K562 (cell line): Measurements from ENCODE around the gene TDRD12. TPM values are rescaled to one million over a fixed set of nuclear protein-coding genes. Genes with fewer than 3 reads are reported as not detected.
A peak's percentile ranks its signal among the peaks of the same experiment; 100 is the strongest.
"Not testable (repeated sequence)": the region's sequence is repeated elsewhere in the genome, so short reads cannot be mapped to it uniquely, and the experiment has no call there.

ENCODE experiments used
- ATAC-seq: fragments of 200-7000 bp; cut with Tn5 transposase; 3 replicates; pipeline ENCODE4 v1.9.1; 2020; ENCODE audit warnings: moderate library complexity
- BruUV-seq: library from RNA; stranded (reverse); fragments of 400-500 nt; replicated peaks from 2 replicates; lab custom pipeline; 2021; lab: Mats Ljungman, UMichigan
- CTCF ChIA-PET: fragments of 300-600 bp; formaldehyde crosslinking; extraction: SDS; loops from one replicate; lab custom pipeline; 2021; ENCODE audit warnings: low intra/inter-chr PET ratio; lab: Yijun Ruan, JAX
- POLR2A ChIA-PET: fragments of 300-600, 350-650 bp; sonication (Branson Sonifier 250); formaldehyde crosslinking; extraction: SDS; loops from one replicate; lab custom pipeline; 2021; ENCODE audit warnings: antibody characterized with exemption, inconsistent platforms; lab: Yijun Ruan, JAX
- DNase-seq, 4 experiments: peaks; one replicate each; pipeline versions ENCODE4 v3.0.0 to v3.0.0-alpha.2; 2011 to 2018; ENCODE audit warnings: low spot score in 3 of 4, mixed read lengths in 3 of 4; ENCODE audit errors: extremely low read depth in 1 of 4
- FAIRE-seq: peaks from 2 replicates; lab custom pipeline; 2011; peaks lifted over from hg19 to GRCh38; lab: Jason Lieb, UNC
- H2AFZ ChIP-seq: 2 replicates; pipeline ENCODE4 v1.6.0; 2011; ENCODE audit warnings: low read depth, low read length, control low read depth, inconsistent platforms
- H3K27ac ChIP-seq: fragments of 200-600 bp; 3 replicates; pipeline ENCODE4 v1.8.0; 2011; ENCODE audit warnings: low read depth, mild to moderate bottlenecking, control low read depth, inconsistent platforms, low read length, moderate library complexity, mixed read lengths; ENCODE audit errors: extremely low read depth
- H3K27me3 ChIP-seq, 2 experiments: fragments of 300-600 bp in 1 of 2; 2 replicates in 1 of 2; 3 replicates in 1 of 2; pipeline versions ENCODE4 v1.6.0 to v1.8.0; 2011; ENCODE audit warnings: inconsistent platforms in 2 of 2, low read length in 2 of 2, mild to moderate bottlenecking in 1 of 2, mixed read lengths in 1 of 2, moderate library complexity in 1 of 2; ENCODE audit not compliant: control insufficient read depth in 2 of 2, insufficient read depth in 2 of 2
- H3K36me3 ChIP-seq: fragments of 300-600 bp; 3 replicates; pipeline ENCODE4 v1.8.0; 2011; ENCODE audit warnings: mild to moderate bottlenecking, low read length, inconsistent platforms; ENCODE audit not compliant: control insufficient read depth, insufficient read depth
- H3K4me1 ChIP-seq, 2 experiments: fragments of 200-600 bp in 1 of 2; replicated peaks in 1 of 2; 2 replicates in 1 of 2; 3 replicates in 1 of 2; pipeline versions ENCODE4 v1.5.1 to v1.8.0; 2011; ENCODE audit warnings: inconsistent platforms in 2 of 2, low read length in 2 of 2, mild to moderate bottlenecking in 1 of 2, mixed read lengths in 1 of 2, moderate library complexity in 1 of 2; ENCODE audit not compliant: control insufficient read depth in 2 of 2, insufficient read depth in 2 of 2
- H3K4me2 ChIP-seq: 2 replicates; pipeline ENCODE4 v1.6.1; 2011; ENCODE audit warnings: low read length, control low read depth, inconsistent platforms, mixed read lengths; ENCODE audit not compliant: insufficient read depth
- H3K4me3 ChIP-seq: fragments of 200-600 bp; sonication (generic), shearing (Covaris generic); 2 replicates; pipeline ENCODE4 v1.5.1; 2016; ENCODE audit warnings: control low read depth, inconsistent platforms
- H3K79me2 ChIP-seq: fragments of 200-600 bp; 3 replicates; pipeline ENCODE4 v1.8.0; 2011; ENCODE audit warnings: low read length, inconsistent platforms; ENCODE audit not compliant: control insufficient read depth, insufficient read depth
- H3K9ac ChIP-seq, 2 experiments: 2 replicates each; pipeline versions ENCODE4 v1.6.0 to v1.6.1; 2011; ENCODE audit warnings: low read depth in 2 of 2, low read length in 2 of 2, control low read depth in 1 of 2, inconsistent platforms in 1 of 2, mild to moderate bottlenecking in 1 of 2, mixed read lengths in 1 of 2; ENCODE audit not compliant: insufficient read depth in 1 of 2
- H3K9me1 ChIP-seq: one replicate; pipeline ENCODE4 v1.6.0; 2011; ENCODE audit warnings: inconsistent platforms, mild to moderate bottlenecking, low read length, moderate library complexity; ENCODE audit not compliant: control insufficient read depth, insufficient read depth
- H3K9me3 ChIP-seq: replicated peaks from 2 replicates; pipeline ENCODE4 v1.5.1; 2011; ENCODE audit warnings: low read depth, low read length, inconsistent platforms; ENCODE audit not compliant: control insufficient read depth, insufficient read depth
- H4K20me1 ChIP-seq: replicated peaks from 2 replicates; pipeline ENCODE4 v1.6.1; 2011; ENCODE audit warnings: low read length, inconsistent platforms, mixed read lengths; ENCODE audit not compliant: control insufficient read depth, insufficient read depth
- MEIS2 ChIP-seq: fragments of 450-650 bp; IDR thresholded peaks from 2 replicates; pipeline ENCODE4 v1.6.1; 2014; ENCODE audit warnings: mild to moderate bottlenecking; ENCODE audit not compliant: partially characterized antibody
- TEAD4 ChIP-seq, 2 experiments: sonication (generic) in 1 of 2; formaldehyde crosslinking in 1 of 2; IDR thresholded peaks; 2 replicates each; pipeline versions ENCODE4 v1.6.1 to v1.8.0; 2012 to 2022; ENCODE audit warnings: borderline replicate concordance in 1 of 2, inconsistent platforms in 1 of 2, low read length in 1 of 2, mild to moderate bottlenecking in 1 of 2, missing genetic modification reagents in 1 of 2
- WGBS: fragments of 100-300 bp; shearing (Covaris generic); methylation state at CpG from one replicate; pipeline ENCODE4 v1.1.6; 2016; ENCODE audit warnings: low coverage, mixed read lengths; ENCODE audit not compliant: insufficient coverage; ENCODE audit errors: missing lambda C conversion rate; 5-methylcytosine and 5-hydroxymethylcytosine counted together
- in situ Hi-C: fragments of 300-500 bp; cut with MboI; formaldehyde crosslinking; loops from 4 replicates; pipeline ENCODE4 v1.15.0; 2018; ENCODE audit warnings: inconsistent platforms, mixed read lengths
- intact Hi-C: fragments of 100-400 bp; cut with micrococcal nuclease; formaldehyde crosslinking; loops from 2 replicates; pipeline ENCODE4 v1.14.2; 2022
- polyA plus RNA-seq, 8 experiments: library from polyadenylated mRNA; depleted of rRNA in 4 of 8; stranded (reverse) in 5 of 8; unstranded in 3 of 8; fragments of >200 nt; fragmentation: Nextera tagmentation in 2 of 8; fragmentation: Illumina TruSeq in 1 of 8; extraction: Ambion mirVana in 2 of 8; extraction: Trizol in 1 of 8; gene quantifications; 2 replicates each; pipeline versions ENCODE4 v1.2.1 to v1.2.3, GENCODE V29; 2011 to 2014; ENCODE audit warnings: inconsistent platforms in 1 of 8, missing spikeins in 1 of 8
- total RNA-seq, 7 experiments: library from RNA; depleted of rRNA in 6 of 7; stranded (reverse); fragments of >200 nt in 6 of 7; fragmentation: Illumina TruSeq in 2 of 7; extraction: Trizol in 2 of 7; gene quantifications; 2 replicates each; pipeline versions ENCODE4 v1.2.1 to v1.2.3, GENCODE V29; 2011 to 2021; ENCODE audit warnings: low replicate concordance in 1 of 7

The TDRD12 gene
- total and polyA plus RNA-seq, 9 of the 15 experiments (the other 6 are each of a cell fraction or from before 2014, with no cell fraction given), result 0.03 TPM; not detected in 8

GRCh38 chr19:32694316-32694715 lies 25.3 kb upstream of the TDRD12 start:
- WGBS, result 40% methylated on average over 2 of the region's 2 CpGs
- Histone ChIP-seq H3K4me1 (peaks cover 7 to 21% of the 10 kb centered on the region in 2 experiments; a peak in 4 of 5 replicates), H3K79me2 (peaks cover 93% of the 10 kb centered on the region), H3K4me3 (peak overlapping the region; percentile 73), H3K27ac (peak overlapping the region; percentile 38; the same call in 2 of the 3 replicates), H3K4me2 (peak overlapping the region; percentile 96), H3K9me3 (peaks cover 28% of the 10 kb centered on the region), H3K36me3 (peaks cover 53% of the 10 kb centered on the region)
- BruUV-seq; ATAC-seq; in situ Hi-C loops; DNase-seq; H4K20me1 ChIP-seq; H3K9ac ChIP-seq; H3K9me1 ChIP-seq; CTCF ChIA-PET; FAIRE-seq; H3K27me3 ChIP-seq; H2AFZ ChIP-seq; TF ChIP-seq TEAD4 (IDR thresholded peaks at IDR 0.05; ENCODE audit: low read length): not testable (repeated sequence)
- intact Hi-C loops, result loop anchor here (10.0 kb wide), 1 partner anchor 280 kb away; the partner anchor contains the start of genes CEP89 and FAAP24
- TF ChIP-seq TEAD4 (CRISPR knock-in tag; IDR thresholded peaks at IDR 0.05; ENCODE audit: borderline replicate concordance), result 0 out of 2 replicates have a peak, but pooled peaks have one; percentile 1
- POLR2A ChIA-PET, result interaction anchor here (0.6 kb wide), 1 partner anchor 21 kb away, joined by 3 read pairs; no protein-coding TSS in a partner anchor

GRCh38 chr19:32694851-32695250 lies 24.7 kb upstream of the TDRD12 start:
- H3K4me3 ChIP-seq, H4K20me1 ChIP-seq, DNase-seq, H3K27me3 ChIP-seq, H3K9me1 ChIP-seq, H3K27ac ChIP-seq, in situ Hi-C loops, H3K9ac ChIP-seq, H2AFZ ChIP-seq, FAIRE-seq, POLR2A ChIA-PET, ATAC-seq, BruUV-seq, CTCF ChIA-PET: not testable (repeated sequence)
- Histone ChIP-seq H3K36me3 (peaks cover 59% of the 10 kb centered on the region), H3K9me3 (peaks cover 29% of the 10 kb centered on the region), H3K79me2 (peaks cover 91% of the 10 kb centered on the region), H3K4me1 (peaks cover 2 to 21% of the 10 kb centered on the region in 2 experiments; a peak in 3 of 5 replicates), H3K4me2 (peak overlapping the region; percentile 96)
- intact Hi-C loops, result loop anchor here (10.0 kb wide), 1 partner anchor 280 kb away; the partner anchor contains the start of genes CEP89 and FAAP24
- peak; percentile 35 for TF ChIP-seq MEIS2
- 30% methylated on average over 2 of the region's 2 CpGs for WGBS

GRCh38 chr19:32695506-32695905 lies 24.1 kb upstream of the TDRD12 start:
- FAIRE-seq, H3K9ac ChIP-seq, H3K27ac ChIP-seq, POLR2A ChIA-PET, H3K27me3 ChIP-seq, DNase-seq, H3K4me3 ChIP-seq, H3K9me1 ChIP-seq, in situ Hi-C loops, CTCF ChIA-PET, H4K20me1 ChIP-seq, ATAC-seq, H3K4me2 ChIP-seq, H2AFZ ChIP-seq, BruUV-seq: not testable (repeated sequence)
- peaks cover 0 to 19% of the 10 kb centered on the region in 2 experiments; a peak in 3 of 5 replicates for H3K4me1 ChIP-seq
- H3K79me2 ChIP-seq, result peaks cover 87% of the 10 kb centered on the region
- peaks cover 65% of the 10 kb centered on the region for H3K36me3 ChIP-seq
- peaks cover 29% of the 10 kb centered on the region for H3K9me3 ChIP-seq
- intact Hi-C loops, result loop anchor here (10.0 kb wide), 1 partner anchor 279 kb away; the partner anchor contains the start of genes CEP89 and FAAP24
- WGBS, result 66% methylated on average over 6 of the region's 6 CpGs
